NCI-H146 (cell line): ENCODE measurements around the gene KIFAP3.

ENCODE experiments used
- DNase-seq: peaks from one replicate; lab custom pipeline; 2025; lab: John Stamatoyannopoulos, UW

The KIFAP3 gene

DNA sequence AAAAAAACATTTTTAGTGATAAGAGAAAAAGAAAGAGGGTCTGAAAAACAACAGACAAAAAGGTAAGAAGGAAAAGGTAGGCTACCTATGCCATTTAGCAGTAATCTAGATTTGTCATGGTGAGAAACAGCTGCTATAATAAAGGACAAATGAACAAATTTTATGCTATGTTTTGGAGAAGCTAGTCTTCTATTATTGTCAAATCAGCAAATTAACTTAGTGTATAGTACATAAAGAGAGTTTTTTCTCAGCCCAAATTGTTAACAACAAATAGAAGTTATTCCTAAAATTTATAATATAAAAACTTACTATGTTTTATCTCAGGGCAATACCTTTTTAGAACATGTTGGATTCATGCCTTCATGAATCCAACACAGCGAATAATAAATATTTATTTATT is 88.7 kb downstream of the KIFAP3 start:
- no peak for DNase-seq

DNA sequence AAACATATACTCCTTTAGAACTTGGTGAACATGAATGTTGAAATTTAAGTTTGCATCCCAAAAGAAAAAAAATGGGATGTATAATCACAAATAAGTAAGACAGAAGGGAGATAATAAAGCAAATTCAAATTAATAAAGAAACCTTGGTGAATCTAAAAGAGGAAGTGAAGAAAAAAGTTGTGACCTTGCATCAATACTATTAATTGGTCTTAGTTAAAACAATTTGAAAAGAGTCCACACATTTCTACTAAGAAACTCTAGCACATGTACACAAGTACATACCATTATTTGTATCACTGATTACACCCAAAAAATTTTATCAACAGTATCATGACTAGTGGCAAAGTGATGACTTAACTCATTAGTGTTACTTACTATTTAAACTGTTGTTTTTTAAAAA is 100.4 kb downstream of the KIFAP3 start:
- no peak for DNase-seq

DNA sequence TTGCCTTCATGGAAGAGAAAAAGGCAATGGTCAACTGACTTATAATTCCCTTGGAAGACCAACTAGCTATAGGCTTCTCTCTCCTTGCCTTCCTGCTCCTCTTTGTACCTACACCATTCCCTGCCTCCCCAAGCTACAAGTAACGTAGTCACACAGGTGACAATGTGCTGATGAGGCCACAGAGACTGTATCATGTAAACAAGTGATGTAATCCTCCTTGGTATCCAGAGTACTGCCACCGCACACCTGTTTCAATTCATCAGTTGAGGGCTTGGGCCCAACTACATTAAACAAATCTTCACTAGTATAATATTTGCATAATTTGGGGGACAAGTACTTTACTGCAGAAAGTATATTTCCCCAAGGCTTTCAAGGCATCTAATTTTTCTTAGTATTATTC is 104.4 kb downstream of the KIFAP3 start:
- DNase-seq, result no peak

GRCh38 chr1:169968174-169968573 is 106.3 kb downstream of the KIFAP3 start:
- DNase-seq, result no peak

GRCh38 chr1:169964206-169964605 is 110.3 kb downstream of the KIFAP3 start:
- DNase-seq, result no peak

DNA sequence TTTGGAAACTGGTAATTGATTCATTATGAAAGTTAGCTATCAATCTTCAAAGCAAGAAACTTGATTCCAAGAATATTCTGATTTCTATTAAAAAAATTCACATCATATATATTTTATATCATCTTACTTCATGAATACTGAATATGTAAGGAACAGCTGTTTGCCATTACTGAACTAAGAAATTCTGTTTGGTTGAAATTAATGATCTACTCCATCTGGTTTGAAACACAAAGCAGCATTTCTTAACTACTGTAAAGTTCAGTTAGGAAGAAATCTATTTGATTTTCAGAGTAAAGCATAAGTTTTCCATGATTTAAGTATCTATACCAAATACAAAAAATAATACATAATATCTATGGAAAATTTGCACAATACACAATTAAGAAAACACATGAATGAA is 114.8 kb downstream of the KIFAP3 start:
- DNase-seq, result no peak

DNA sequence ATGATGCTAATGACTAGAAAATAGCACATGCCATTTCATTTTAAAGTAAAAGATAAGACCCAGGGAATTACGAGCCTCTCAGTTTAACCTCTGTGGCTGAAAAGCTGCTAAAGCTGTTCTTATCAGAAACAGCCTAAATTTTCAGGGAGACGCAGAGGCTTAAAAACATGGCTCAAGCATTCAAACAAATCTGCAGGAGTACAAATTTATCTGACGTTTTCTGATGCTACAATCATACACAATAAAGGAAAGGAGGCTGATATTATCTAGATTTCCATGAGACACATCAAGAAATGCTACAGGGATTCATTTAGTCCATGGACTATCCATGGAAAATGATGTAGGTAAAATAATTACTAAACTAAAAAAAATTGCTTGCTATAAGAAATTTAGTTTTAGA is 115.5 kb downstream of the KIFAP3 start:
- no peak for DNase-seq

- no peak for DNase-seq
Observed at GRCh38 chr1:169957884-169958283, 116.6 kb downstream of the KIFAP3 start.

DNA sequence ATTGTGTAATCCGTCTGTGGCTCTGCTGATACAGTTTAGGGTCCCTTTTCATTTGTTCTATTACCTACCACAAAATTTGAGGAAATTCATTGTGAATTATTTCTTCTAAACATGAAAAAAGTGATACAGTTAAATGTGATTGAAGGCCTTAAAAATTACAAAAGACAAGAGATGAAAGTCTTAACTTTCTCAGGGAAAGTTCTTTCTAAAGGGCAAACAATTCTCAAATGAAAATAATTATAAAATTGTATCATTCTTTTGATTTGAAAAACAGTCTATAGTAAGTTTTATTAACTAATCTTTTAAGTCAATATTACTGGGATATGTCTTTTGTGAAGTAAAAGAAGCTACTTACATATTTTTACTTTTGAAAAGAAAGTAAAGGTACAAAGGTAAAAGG is 123.4 kb downstream of the KIFAP3 start:
- no peak for DNase-seq

DNA sequence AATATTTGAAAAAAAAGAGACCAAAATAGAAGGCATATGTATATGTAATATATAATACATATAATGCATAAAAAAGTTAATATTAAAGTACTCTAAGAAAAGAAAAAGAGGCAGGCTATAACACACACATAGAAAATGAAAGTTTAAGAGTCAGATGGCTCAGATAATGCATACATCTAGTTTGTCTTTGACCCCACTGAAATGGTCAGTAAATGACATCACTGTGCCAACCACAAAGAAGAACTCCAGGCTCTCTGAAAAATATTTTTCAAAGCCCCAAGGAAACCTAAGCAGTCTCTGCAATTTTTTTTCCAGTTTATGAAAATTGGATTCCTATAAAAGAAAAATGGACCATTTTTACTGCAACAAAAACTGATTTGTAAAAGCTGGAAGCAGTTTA is 125.4 kb downstream of the KIFAP3 start:
- no peak for DNase-seq

GRCh38 chr1:169946206-169946605 is 128.3 kb downstream of the KIFAP3 start:
- no peak for DNase-seq

DNA sequence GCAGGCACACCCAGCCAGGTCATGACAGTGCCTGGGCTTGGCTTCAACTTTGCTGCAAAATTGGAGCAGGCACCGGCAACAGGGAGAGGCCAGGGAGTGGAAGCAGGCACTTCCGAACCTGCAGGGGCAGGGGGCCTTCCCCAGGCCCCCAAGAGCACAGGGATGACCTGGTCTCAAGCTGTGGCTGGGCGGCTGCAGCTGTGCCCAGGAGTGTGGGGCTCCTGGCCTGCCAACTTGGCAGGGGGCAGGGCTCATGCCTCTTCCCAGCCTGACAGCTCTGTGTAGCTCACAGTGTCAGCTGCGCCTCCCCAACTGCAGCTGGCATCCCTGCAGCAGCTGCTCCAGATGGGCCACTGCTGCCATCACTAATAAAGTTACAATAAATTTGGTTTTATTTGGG is 129.3 kb downstream of the KIFAP3 start:
- no peak for DNase-seq

GRCh38 chr1:169944621-169945020 is 129.9 kb downstream of the KIFAP3 start:
- DNase-seq, result no peak

- no peak for DNase-seq
Observed at GRCh38 chr1:169943963-169944526, 130.4 kb downstream of the KIFAP3 start.

DNA sequence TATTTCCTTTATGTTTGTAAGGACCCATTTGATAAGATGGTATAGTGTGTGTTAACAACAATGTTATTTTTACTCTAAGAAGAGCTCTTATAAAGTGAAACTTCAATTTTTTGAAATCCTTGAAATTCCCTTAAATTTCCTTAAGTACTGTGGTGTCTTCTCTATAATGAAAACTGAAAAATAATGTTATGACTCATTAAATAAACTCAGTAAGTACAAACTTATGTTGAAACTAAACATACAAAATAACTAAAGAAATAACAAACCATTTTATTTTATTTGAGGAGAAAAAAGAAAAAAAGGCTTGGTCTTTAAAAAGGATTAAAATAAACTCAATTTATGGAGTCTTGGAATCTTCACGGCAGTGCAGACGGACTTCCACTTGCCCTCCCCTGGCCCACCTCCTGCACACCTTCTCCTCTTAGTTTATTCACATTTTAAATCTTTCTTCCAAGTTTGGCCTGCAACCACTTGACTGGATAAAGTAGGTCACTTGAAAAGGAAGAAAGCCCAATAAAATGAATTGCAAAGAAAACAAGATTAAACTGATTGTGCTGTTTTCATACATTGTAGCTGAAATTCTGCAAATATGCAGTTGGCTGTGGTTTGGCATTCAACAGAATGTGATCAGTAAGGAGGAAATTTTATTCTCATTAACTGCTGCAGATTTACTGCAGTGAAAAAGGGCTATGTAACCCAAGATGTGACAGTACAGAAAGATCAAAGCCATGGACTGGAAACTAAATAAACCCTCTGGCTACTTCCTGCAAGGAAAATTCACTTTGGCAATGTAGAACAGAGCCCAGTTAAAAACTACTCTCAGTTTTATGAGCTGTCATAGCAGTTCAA is 132.3 kb downstream of the KIFAP3 start:
- DNase-seq, result no peak

DNA sequence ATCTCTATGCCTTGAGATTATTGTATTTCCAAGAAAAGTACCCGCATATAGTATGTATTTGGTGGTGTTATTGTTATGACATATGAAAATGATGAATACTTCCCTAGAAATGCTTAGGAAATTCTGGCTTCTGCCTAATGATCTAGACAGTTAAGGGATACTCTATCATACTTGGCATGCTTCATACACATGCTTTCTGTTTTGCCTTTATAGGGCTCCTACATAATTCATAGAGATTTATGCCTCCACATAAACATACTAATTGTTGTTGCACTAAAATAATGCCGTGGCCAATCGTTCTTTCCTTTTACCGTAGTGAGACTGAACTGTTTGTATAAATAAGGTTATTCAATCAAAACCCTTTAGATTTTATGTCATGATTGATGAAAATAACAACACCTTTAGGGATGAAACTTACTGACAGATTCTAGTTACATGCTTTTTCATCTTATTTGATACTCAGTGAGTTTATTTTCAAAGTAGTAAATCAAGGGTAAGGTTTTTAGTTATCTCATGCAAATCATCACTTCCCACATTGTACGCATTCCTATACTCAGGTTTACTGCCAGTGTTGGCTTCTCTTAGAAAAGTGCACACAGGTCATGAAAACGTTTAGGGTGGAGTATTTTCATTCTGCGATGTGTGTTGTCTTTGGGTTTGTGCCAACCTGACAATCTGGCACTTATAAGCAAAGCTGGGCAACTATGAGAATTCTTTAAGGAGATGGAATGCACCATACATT is 140.3 kb downstream of the KIFAP3 start:
- DNase-seq, result no peak

GRCh38 chr1:169931795-169932231 is 142.7 kb downstream of the KIFAP3 start:
- DNase-seq, result no peak

DNA sequence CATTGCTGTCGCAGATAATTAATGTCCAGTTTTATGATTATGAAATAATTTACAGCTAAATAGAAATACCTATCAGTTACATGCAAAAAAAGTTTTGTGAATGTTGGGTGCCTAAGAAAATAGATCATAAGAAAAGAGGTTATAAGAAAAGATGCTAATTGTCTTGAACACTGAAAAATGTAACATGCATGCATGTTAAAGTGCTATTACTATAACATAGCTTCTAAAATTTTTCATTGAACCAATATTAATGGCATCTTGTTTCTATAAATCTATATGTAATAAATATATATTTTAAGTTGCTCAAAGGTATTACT is 145.3 kb downstream of the KIFAP3 start:
- no peak for DNase-seq

DNA sequence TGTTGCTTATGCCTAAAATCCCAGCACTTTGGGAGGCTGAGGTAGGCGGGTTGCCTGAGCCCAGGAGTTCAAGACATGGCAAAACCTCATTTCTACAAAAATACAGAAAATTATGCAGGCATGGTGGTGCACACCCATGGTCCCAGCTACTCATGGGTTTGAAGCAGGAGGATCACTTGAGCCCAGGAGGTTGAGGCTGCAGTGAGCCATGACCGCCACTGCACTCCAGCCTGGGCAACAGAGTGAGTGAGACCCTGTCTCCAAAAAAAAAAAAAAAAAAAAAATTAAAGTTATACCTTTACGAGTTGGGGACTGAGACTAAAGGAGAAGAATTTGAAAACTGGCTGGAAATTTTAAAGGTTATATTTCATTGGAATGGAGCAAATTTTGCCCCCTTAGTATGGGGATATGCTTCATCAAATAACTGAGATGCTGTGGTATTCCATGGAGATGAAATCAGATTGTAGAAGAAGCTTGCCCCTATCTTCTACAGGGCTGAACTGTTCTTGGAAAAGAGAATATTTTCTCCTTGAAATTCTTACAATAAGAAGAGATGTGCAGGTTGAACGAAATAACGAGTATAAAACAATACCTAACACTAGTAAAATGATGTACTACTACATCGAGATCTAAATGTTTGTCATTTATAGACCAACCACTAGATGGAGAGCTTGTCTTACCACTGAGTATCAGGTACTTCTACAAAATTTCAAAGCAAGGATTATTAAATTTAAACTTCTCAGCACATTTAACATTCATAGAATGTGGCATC is 145.9 kb downstream of the KIFAP3 start:
- DNase-seq, result peak; percentile 11

- DNase-seq, result no peak
Observed at GRCh38 chr1:169925505-169926482, 148.7 kb downstream of the KIFAP3 start.

GRCh38 chr1:169924829-169925228 is 149.7 kb downstream of the KIFAP3 start:
- no peak for DNase-seq
